GM18870 (cell line): Measurements from ENCODE around the gene RSBN1L.
"Not testable (repeated sequence)": the region's sequence is repeated elsewhere in the genome, so short reads cannot be mapped to it uniquely, and the experiment has no call there.

Experiments
- ATAC-seq: cut with Tn5 transposase; IDR thresholded peaks from one replicate; pipeline ENCODE4 v1.9.1; 2021; ENCODE audit warnings: moderate library complexity; ENCODE audit not compliant: unreplicated experiment

The RSBN1L gene

DNA sequence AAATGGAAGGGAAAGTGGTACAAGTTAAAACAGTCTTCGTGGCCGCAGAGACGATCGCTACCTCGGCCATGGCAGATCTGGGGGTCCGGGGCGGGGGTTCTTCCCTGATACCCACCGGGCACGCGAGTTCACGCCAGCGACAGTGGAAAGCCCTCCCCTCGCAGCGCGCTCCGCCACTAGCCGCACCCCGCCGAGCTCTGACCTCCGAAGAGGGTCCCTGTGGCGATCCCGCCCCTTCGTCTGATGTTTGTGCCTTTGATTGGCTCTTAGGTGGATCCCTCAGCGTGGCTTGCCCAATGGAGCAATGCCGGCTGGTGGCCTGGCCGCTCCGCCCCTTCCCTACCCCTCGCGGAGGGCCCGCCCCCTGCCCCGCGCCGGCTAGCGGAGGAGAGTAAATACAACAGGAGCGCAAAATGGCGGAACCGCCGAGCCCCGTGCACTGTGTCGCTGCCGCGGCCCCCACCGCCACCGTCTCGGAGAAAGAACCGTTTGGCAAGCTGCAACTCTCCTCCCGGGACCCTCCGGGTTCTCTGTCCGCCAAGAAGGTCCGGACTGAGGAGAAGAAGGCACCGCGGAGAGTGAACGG lies at the start of gene RSBN1L:
TSS of gene RSBN1L (plus strand) at position 403 of the 586 bp plus-strand sequence. CDS start at position 414, 11 bp downstream.
- ATAC-seq: peak; percentile 95

DNA sequence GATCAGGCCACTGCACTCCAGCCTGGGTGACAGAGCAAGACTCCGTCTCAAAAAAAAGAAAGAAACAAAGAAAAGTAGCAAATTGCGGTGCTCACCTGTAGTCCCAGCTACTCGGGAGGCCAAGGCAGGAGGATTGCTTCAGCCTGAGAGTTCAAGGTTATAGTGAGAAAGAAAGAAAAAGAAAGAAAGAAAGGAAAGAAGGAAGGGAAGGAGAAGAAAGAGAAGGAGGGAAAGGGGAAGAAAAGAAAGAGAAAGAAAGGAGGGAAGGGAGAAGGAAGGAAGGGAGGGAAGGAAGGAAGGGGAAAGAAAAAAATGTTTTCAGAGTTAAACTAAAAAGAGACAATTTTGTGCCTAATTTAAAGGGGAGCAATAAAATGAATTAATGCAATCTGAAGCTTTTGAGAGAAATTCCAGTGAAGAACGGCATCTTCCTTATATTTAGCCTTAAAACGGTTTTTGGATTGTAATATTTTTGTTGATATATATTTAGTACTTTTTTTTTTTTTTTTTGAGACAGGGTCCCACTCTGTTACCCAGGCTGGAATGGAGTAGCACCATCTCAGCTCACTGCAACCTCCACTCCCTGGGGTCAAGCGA lies 47.4 kb upstream of the RSBN1L start:
- no peak for ATAC-seq

DNA sequence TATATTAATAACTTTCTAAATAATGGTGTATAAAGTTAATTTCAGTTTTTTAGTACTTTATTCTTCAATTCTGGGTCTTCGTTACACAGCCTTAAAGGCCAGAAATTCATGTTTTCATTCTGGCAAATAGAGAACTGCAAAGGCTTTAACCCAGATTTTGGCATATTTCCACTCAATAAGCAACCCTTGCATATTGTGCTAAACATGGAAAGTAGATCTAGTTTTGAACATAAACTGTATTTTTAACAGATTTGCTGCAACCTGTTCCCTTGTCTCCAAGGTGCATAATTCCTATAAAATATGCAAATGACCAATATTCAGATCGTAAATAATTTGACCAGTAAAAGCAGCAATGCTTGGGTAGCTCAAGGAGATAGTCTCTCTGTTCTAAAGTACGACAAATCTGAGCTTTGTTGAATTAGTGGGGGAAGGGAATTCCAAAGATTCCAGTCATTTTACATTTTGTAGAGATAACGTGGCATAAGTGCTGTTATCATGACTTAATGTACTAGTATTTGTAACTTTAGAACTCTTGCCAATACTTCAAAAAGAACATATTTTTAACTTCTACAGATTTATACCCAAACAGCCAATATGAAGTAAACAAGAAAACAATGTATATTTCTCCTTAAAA lies 46.4 kb upstream of the RSBN1L start:
- ATAC-seq: no peak

DNA sequence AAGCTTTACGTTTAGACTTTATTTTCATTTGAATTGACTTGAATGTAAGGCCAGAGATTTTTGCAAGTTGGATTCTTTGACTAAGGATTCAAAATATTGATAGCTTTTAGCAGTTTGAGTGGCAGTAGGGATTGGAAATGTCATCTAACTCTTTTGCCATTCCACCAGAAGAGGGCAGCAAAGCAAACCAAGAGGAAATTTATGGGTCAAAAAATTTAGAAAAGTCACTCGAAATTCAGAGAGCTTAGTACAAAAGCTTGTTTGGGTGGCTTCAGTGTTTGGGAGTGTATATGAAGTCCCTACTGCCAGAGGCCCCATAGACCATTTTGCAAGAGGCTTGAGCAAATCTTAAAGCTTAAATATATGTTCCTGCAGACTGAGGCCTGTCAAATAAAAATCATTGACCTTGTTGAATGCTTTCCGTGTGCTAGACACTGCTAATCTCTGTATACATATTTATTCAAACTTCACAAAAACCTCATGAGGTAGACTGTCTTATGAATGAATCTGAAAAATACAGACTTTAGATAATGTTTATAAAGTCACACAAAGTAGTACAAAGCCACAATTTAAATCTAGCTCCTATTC lies 44.6 kb upstream of the RSBN1L start:
- ATAC-seq: no peak

DNA sequence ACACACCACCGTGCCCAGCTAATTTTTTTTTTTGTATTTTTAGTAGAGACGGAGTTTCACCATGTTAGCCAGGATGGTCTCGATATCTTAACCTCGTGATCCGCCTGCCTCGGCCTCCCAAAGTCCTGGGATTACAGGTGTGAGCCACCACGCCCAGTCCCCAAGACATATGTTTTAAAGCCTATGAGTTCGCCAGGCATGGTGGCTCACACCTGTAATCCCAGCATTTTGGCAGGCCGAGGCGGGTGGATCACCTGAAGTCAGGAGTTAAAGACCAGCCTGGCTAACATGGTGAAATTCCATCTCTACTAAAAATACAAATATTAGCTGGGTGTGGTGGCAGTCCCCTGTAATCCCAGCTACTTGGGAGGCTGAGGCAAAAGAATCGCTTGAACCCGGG lies 43.4 kb upstream of the RSBN1L start:
- not testable (repeated sequence) for ATAC-seq

DNA sequence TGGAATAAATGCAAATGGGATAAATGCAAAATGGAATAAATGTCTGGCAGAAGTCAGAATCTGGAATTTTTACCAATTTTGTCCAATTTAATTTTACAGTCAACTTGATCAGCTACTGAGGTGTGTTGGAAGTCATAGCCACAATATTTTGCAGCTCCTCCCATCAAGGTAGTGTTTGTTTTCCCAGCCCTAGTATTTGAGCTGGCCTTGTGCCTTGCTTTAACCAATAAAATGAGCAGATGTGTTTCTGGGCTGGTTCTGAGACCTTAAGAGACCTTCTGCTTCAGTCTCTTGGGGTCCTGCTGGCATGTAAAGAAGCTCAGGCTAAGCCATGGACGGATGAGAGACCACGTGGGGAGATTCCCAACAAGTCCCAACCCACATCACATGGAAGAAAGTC lies 42.7 kb upstream of the RSBN1L start:
- no peak for ATAC-seq

DNA sequence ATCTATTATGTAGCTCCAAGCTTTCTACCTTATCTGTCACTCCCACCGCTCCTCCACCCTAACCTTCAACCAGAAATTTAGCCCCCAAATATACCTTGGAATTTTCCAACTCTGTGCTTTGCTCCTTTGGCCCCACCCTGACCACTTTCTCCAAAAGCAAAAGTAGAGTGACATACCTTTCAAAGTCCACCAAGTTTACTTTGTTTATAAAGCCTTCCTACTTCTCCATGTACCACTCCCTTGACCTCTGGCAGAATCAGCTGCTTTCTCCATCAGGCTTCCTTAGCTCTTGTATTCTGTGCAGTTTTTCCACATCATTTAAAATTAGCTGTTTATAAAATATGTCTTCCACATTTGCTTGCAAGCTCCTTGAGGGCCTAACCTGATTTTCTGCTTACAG lies 40.9 kb upstream of the RSBN1L start:
- ATAC-seq: no peak

DNA sequence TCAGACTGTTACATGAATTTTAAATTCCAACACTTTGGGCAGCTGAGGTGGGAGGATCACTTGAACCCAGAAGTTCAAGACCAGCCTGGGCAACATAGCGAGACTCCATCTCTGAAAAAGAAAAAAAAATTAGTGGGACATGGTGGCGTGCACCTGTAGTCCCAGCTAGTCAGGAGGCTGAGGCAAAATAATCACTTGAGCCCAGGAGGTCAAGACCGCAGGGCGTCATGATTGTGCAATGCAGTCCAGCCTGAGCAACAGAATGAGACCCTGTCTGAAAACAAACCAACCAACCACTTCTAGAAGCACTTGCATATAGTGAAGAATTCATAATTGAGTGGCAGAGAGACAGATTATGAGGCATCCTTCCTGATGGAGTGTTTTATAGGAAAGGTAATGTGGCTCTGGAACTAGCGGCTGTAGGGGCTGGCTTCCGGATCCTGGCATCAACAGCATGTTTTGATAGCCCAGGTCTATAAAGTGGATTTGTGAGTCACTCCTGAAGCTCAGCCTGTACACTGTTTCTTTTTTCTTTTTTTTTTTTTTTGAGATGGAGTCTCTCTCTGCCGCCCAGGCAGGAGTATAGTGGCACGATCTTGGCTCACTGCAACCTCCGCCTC lies 40.3 kb upstream of the RSBN1L start:
- ATAC-seq: no peak

DNA sequence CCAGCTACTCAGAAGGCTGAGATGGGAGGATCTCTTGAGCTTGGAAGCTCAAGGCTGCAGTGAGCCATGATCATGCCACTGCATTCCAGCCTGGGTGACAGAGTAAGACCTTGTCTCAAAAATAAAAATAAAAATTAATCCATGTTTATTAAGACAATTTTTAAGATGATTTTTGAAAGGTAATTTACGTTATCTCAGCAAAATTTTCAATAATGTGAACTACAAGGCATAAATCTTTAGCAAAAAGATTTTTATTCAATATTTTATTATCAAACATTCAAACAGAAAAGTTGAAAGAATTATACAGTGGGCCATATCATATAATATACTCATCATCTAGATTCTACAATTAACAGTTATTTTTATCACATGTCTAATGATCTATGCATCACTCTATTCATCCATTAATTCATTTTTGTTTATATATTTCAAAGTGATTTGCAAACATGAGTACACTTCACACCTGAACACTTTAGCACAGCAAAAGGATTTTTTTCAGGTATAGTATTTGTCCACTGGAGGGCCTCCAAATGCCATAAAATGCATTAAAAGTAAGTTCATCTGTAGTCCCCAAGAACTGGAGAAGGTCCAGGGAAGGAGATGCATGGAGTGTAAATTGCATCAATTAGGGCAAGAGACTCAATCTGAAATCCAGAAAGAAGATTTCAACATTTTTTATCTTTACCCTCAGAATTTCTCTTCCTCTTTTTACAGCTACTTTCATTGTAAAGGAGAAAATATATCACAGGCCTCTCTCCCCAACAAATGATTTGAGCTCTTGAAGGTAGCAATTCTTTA lies 38.6 kb upstream of the RSBN1L start:
- peak; percentile 52 for ATAC-seq

DNA sequence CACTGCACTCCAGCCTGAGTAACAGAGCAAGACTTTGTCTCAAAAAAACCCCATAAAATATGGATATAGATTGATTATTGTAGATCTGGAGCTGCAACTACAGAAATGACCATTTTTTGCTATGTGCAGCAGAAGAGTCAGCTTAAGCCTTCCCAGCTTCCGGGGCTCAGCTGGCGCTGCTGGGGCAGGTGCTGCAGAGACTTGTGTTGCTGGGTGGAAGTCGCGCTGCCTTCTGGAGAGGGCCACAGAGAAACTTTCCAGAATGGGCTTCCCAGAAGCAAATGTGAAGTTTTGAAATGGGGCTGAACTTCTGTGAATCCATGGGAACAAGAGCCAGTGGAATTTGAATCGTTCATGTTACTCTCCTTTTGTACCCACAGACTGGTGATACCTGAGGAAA lies 37.3 kb upstream of the RSBN1L start:
- ATAC-seq: no peak

DNA sequence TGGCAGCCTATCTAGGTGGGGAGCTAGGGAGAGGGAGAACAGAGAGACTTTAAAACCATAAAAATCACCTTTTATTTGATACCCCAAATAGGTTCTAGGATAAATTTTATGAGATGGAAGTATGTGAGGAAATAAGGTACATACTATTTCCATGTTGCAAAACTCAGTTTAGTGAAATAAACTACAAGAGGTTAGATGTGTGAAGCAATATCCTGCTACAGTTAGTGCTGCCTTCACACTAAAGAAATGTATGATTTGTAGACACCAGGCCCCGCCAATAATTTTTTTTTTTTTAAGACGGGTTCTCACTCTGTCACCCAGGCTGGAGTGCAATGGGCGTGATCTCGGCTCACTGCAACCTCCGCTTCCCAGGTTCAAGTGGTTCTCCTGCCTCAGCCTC lies 34.4 kb upstream of the RSBN1L start:
- no peak for ATAC-seq

DNA sequence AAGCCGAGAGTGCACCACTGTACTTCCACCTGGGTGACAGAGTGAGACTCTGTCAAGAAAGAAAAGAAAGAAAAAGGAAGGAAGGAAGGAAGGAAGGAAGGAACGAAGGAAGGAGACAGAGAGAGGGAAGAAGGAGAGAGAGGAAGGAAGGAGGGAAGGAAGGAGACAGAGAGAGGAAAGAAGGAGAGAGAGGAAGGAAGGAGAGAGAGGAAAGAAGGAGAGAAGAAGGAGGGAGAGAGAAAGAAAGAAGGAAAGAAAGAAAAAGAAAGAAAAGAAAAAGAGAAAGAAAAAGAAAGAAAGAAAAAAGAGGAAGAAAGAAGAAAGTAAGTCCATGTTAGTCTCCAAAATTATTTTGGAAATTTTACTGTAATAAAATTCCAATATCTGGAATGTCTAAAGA lies 33.4 kb upstream of the RSBN1L start:
- ATAC-seq: no peak

DNA sequence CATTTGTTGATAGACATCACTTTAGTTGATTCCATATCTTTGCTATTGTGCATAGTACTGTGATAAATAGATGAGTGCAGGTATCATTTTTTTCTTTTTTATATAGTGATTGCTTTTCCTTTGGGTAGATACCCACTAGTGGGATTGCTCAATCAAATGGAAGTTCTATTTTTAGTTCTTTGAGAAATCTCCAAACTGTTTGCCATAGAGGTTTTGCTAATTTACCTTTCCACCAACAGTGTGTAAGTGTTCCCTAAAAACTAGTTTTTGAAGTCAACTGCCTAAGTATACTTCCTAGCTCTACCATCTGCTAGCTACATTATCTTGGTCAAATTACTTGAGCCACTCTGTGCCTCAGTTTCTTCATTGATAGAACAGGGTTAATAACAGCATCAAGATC lies 31.5 kb upstream of the RSBN1L start:
- ATAC-seq: no peak

DNA sequence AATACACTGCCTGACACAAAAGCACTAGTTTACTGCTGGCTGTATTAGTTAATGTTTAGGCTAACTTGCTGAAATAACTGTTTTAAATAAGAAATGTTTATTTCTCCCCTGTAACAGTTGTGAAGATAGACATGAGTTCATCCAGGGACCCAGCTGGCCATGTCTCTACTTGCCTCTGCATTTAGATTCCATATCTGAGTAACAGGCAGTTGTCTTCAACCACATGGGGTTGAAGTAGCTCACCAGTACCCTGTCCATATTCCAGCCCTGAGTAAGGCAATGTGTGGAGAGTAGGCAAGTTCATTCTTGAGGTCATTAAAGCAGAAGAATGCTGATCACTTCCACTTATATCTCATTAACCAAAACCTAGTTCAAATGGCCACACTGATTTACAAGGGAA lies 31.1 kb upstream of the RSBN1L start:
- ATAC-seq: no peak

DNA sequence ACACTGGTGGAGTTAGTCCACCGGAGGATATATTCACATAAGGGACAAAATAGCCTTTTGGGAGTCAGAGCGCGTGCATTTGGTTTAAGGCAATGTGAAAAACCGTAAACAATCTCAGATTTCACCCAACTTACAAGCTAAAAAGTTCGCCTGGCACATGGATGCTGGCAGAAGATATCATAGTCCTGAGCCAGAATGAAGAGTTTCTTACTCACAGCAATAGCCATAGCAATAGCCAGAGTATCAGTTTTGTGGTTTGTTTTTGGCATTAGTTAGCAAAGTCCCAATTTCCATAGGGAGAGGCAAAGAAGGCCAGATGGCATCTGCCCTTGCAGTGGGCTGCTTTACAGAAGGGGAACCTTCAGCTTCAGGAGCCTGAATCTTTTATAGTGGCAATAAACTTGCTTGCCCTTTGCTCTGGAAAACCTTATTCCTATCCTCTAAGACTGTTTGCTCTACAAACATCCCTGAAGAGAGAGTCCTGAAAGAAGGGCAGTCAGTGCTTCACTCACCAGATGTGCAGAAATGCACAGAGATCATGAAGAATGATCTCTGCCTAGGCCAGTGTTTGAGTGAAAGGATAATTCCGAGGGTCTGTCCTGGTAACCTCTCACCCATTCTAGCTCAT lies 28.7 kb upstream of the RSBN1L start:
- no peak for ATAC-seq

DNA sequence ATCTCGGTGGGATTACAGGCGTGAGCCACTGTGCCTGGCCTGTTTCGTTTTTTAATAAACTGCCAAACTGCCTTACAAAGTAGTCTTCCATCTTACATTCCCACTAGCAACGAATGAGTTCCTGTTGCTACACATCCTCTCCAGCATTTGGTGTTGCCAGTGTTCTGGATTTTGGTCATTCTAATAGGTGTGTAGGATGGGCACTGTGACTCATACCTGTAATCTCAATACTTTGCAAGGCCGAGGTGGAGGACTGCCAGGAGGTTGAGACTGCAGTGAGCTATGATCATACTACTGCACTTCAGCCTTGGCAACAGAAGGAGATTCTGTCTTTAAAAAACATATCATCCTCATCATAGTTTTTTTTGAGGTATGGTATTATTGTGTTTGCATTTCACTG lies 21.4 kb upstream of the RSBN1L start:
- ATAC-seq: no peak

DNA sequence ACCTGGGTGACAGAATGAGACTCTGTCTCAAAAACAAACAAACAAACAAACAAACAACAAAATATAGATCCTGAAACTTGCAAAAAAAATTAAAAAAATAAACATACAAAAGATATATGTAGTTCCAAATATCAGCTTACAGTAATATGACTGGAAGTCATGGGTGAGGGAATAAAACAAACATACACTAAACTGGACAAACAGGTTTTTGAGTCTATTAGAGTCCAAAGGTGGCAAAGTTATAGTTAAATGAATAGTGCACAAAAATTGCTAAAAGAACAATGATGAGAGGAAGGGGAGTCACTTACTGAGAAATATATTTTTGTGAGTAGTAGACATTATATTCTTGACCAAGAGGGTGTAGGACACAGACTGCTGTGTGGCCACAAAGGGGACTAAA lies 16.7 kb upstream of the RSBN1L start:
- ATAC-seq: no peak

DNA sequence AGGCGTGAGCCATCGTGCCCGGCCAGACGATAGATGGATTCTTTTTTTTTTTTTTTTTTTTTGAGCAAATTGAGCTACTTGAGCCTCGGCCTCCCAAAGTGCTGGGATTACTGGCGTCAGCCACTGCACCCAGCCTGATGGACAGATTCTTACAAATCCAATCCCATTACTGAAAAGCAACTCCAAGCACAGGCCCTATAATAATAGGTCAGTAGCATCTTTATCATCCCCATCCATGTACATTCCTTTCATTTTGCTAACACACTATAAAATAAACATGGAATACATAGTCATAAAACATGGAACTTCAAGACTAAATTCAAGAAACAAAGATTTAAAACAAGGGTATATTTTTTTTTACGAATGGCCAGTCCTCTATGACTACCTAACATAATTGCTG lies 16.0 kb upstream of the RSBN1L start:
- no peak for ATAC-seq

DNA sequence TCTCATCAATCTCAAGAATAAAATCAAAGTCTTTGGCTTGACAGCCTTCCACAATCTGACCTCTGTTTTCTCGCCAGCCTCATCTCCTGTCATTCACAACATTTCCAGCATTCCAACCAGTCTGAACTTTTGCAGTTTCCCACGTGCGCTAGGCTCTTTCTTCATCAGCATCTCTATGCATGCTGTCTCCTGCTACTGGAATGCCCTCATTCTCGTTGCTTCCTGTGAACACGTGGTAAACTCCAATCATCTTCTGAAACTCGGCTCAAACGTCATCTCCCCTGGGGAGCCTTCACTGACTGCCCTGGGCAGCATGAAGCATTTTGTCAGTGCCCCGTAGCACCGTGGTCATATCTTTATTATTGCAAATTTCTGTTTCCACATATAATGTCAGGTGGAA lies 12.2 kb upstream of the RSBN1L start:
- no peak for ATAC-seq

DNA sequence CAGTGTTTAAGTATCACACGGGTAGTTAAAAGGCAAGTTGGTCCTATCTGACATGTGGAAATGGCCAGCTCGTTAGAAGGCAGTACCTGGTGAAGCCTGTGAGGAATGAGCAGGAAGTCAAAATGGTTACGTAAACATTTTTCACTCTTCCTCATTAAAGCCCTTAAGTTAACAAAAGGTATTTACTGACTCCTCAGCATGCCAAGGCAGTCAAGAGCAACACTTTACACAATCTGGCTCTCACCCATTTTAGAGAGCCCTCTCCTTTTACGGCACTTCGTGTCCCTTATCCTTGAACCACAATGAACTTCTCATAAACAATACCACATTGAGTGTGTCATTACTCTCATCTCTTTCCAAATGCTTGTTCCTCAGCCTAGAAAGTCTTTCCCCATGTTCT lies 11.0 kb upstream of the RSBN1L start:
- no peak for ATAC-seq
